ENCODE measurements around the gene MCC. TPM values are rescaled to one million over a fixed set of nuclear protein-coding genes. Genes with fewer than 3 reads are reported as not detected.

Gene MCC
- total RNA-seq, 2 experiments from 2014 or later = 0.25 TPM; not detected in 1

DNA sequence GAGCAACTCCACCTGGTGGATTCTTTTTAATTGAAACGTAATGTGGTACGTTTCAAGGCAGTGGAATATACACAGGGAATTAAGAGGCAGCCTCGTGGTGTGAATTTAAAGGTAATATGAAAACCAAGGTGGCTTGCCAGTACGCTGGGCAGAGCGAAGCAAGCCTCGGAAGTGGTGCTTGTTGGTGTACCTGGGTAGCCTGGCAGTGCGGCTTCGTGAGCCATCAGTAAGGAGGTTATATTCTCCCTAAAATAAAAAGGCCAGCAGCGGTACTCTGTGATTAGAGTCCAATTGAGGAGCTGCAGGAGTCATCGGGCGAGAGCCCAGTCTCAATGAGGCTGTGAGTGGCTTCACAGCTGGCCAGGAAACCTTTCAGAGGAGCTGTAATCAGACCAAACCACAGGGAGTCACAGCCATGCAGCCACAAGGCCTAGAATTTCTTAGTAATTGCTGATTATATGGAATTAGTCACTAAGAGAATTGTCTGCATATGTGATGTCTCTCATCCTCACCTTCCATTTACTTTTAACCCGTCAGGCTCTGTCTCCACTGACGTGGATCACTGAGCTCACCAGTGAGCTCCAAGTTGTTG, 454.0 kb downstream of the MCC start:
- POLR2A ChIA-PET = no interaction called here

GRCh38 chr5:113031557-113031956, 456.7 kb downstream of the MCC start:
- intact Hi-C loops (cut with micrococcal nuclease; ENCODE audit: unreplicated experiment) = no loop called here
- Histone ChIP-seq H3K4me2 (ENCODE audit: low read length) (no peak overlapping the region), H3K9me3 (ENCODE audit: low read length) (no peaks in the 10 kb centered on the region), H3K36me3 (ENCODE audit: insufficient read depth, low read length) (no peaks in the 10 kb centered on the region), H3K27ac (ENCODE audit: low read depth, low read length, poor library complexity, severe bottlenecking) (no peak overlapping the region), H3K4me1 (ENCODE audit: insufficient read depth, low read length, poor library complexity, severe bottlenecking) (no peaks in the 10 kb centered on the region), H2AFZ (ENCODE audit: low read length) (no peak overlapping the region), H4K20me1 (ENCODE audit: insufficient read depth, low read length) (no peaks in the 10 kb centered on the region), H3K4me3 (ENCODE audit: low read depth, low read length, poor library complexity, severe bottlenecking) (no peak overlapping the region), H3K79me2 (ENCODE audit: insufficient read depth, low read depth, low read length) (no peaks in the 10 kb centered on the region), H3K9me2 (ENCODE audit: insufficient read depth, low read length) (no peaks in the 10 kb centered on the region)
- DNase-seq (ENCODE audit: low spot score) = no peak
- ChIA-PET POLR2A (no interaction called here), CTCF (ENCODE audit: unreplicated experiment) (no interaction called here)
- no peak for TF ChIP-seq EZH2phosphoT487 (IDR thresholded peaks at IDR 0.05; ENCODE audit: borderline replicate concordance, low read depth, low read length)
- TF ChIP-seq, protein P1, sequence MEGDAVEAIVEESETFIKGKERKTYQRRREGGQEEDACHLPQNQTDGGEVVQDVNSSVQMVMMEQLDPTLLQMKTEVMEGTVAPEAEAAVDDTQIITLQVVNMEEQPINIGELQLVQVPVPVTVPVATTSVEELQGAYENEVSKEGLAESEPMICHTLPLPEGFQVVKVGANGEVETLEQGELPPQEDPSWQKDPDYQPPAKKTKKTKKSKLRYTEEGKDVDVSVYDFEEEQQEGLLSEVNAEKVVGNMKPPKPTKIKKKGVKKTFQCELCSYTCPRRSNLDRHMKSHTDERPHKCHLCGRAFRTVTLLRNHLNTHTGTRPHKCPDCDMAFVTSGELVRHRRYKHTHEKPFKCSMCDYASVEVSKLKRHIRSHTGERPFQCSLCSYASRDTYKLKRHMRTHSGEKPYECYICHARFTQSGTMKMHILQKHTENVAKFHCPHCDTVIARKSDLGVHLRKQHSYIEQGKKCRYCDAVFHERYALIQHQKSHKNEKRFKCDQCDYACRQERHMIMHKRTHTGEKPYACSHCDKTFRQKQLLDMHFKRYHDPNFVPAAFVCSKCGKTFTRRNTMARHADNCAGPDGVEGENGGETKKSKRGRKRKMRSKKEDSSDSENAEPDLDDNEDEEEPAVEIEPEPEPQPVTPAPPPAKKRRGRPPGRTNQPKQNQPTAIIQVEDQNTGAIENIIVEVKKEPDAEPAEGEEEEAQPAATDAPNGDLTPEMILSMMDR (conservative IDR thresholded peaks at IDR 0.05; ENCODE audit: low read length) = no peak
- BruUV-seq (replicated peaks) = no TSS peak

More for the DNA sequence above, 454.0 kb downstream of the MCC start:
- Histone ChIP-seq H3K4me2 (ENCODE audit: low read length) (no peak overlapping the region), H3K9me2 (ENCODE audit: insufficient read depth, low read length) (no peaks in the 10 kb centered on the region), H3K9me3 (ENCODE audit: low read length) (no peaks in the 10 kb centered on the region), H4K20me1 (ENCODE audit: insufficient read depth, low read length) (no peaks in the 10 kb centered on the region), H3K4me3 (ENCODE audit: low read depth, low read length, poor library complexity, severe bottlenecking) (no peak overlapping the region), H3K4me1 (ENCODE audit: insufficient read depth, low read length, poor library complexity, severe bottlenecking) (no peaks in the 10 kb centered on the region), H3K36me3 (ENCODE audit: insufficient read depth, low read length) (no peaks in the 10 kb centered on the region), H3K79me2 (ENCODE audit: insufficient read depth, low read depth, low read length) (no peaks in the 10 kb centered on the region), H2AFZ (ENCODE audit: low read length) (no peak overlapping the region), H3K27ac (ENCODE audit: low read depth, low read length, poor library complexity, severe bottlenecking) (no peak overlapping the region)
- intact Hi-C loops (cut with micrococcal nuclease; ENCODE audit: unreplicated experiment) = no loop called here
- no TSS peak for BruUV-seq (replicated peaks)
- CTCF ChIA-PET (ENCODE audit: unreplicated experiment) = no interaction called here
- no peak for DNase-seq (ENCODE audit: low spot score)
- no peak for TF ChIP-seq EZH2phosphoT487 (IDR thresholded peaks at IDR 0.05; ENCODE audit: borderline replicate concordance, low read depth, low read length)
- TF ChIP-seq, protein P1 (conservative IDR thresholded peaks at IDR 0.05; ENCODE audit: low read length) = 0 out of 2 replicates have a peak, but pooled peaks have one; percentile 14

DNA sequence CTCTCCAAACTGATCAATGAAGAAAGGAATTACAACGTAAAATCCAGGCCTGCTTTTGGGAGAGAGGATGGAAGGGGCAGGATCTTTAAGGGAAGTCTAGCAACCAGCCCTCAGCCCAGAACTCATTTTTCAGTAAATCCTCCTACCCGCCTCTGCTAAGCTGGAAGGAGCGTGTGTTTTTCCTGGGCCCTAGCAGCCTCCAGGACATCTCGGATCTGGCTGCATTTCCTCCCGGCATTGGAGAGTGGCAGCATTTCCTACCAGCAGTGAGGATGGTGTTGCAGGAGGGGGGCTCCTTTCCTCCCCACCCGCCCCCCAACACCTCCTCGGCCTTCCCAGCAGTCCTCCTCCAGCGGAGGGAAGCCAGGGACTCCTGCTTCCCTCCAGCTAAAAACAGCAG, 457.1 kb downstream of the MCC start:
- no peak overlapping the region for H3K4me3 ChIP-seq (ENCODE audit: low read depth, low read length, poor library complexity, severe bottlenecking)
- intact Hi-C loops (cut with micrococcal nuclease; ENCODE audit: unreplicated experiment) = no loop called here
- no peaks in the 10 kb centered on the region for H3K4me1 ChIP-seq (ENCODE audit: insufficient read depth, low read length, poor library complexity, severe bottlenecking)
- H4K20me1 ChIP-seq (ENCODE audit: insufficient read depth, low read length) = no peaks in the 10 kb centered on the region
- no peaks in the 10 kb centered on the region for H3K9me2 ChIP-seq (ENCODE audit: insufficient read depth, low read length)
- H2AFZ ChIP-seq (ENCODE audit: low read length) = no peak overlapping the region
- no peaks in the 10 kb centered on the region for H3K9me3 ChIP-seq (ENCODE audit: low read length)
- no peak for TF ChIP-seq EZH2phosphoT487 (IDR thresholded peaks at IDR 0.05; ENCODE audit: borderline replicate concordance, low read depth, low read length)
- TF ChIP-seq, protein P1 (conservative IDR thresholded peaks at IDR 0.05; ENCODE audit: low read length) = no peak
- no peak for DNase-seq (ENCODE audit: low spot score)
- BruUV-seq (replicated peaks) = no TSS peak
- ChIA-PET POLR2A (no interaction called here), CTCF (ENCODE audit: unreplicated experiment) (no interaction called here)
- H3K36me3 ChIP-seq (ENCODE audit: insufficient read depth, low read length) = no peaks in the 10 kb centered on the region
- H3K27ac ChIP-seq (ENCODE audit: low read depth, low read length, poor library complexity, severe bottlenecking) = no peak overlapping the region
- no peak overlapping the region for H3K4me2 ChIP-seq (ENCODE audit: low read length)
- no peaks in the 10 kb centered on the region for H3K79me2 ChIP-seq (ENCODE audit: insufficient read depth, low read depth, low read length)
